MM.1S (cell line): ENCODE results near the gene CCDC28A.

Experiments
- DNase-seq: peaks from one replicate; pipeline ENCODE4 v3.0.0-alpha.2; 2015
- H2AFZ ChIP-seq: fragments of 300-600 bp; sonication (generic); 2 replicates; pipeline ENCODE4 v1.6.0; 2016; ENCODE audit warnings: antibody characterized with exemption, low read length
- H3F3A ChIP-seq: fragments of 300-600 bp; sonication (generic); 2 replicates; pipeline ENCODE4 v1.6.1; 2016; ENCODE audit warnings: mild to moderate bottlenecking, antibody characterized with exemption, low read length, moderate library complexity, mixed read lengths; ENCODE audit not compliant: insufficient read depth
- H3K27ac ChIP-seq: fragments of 300-600 bp; sonication (generic); 2 replicates; pipeline ENCODE4 v1.5.1; 2016; ENCODE audit warnings: mild to moderate bottlenecking, low read length
- H3K27me3 ChIP-seq: fragments of 300-600 bp; sonication (generic); replicated peaks from 2 replicates; pipeline ENCODE4 v1.6.0; 2016; ENCODE audit warnings: low read length; ENCODE audit not compliant: insufficient read depth
- H3K36me3 ChIP-seq: fragments of 300-600 bp; sonication (generic); replicated peaks from 2 replicates; pipeline ENCODE4 v1.6.1; 2016; ENCODE audit warnings: mild to moderate bottlenecking, low read length, mixed read lengths; ENCODE audit not compliant: insufficient read depth
- H3K4me1 ChIP-seq: fragments of 300-600 bp; sonication (generic); 2 replicates; pipeline ENCODE4 v1.6.1; 2016; ENCODE audit warnings: low read length, mixed read lengths
- H3K4me2 ChIP-seq: fragments of 300-600 bp; sonication (generic); 2 replicates; pipeline ENCODE4 v1.6.0; 2016; ENCODE audit warnings: low read depth, low read length
- H3K4me3 ChIP-seq: fragments of 300-600 bp; sonication (generic); 2 replicates; pipeline ENCODE4 v1.5.1; 2016; ENCODE audit warnings: low read length, mixed read lengths
- H3K79me2 ChIP-seq: fragments of 300-600 bp; sonication (generic); 2 replicates; pipeline ENCODE4 v1.6.1; 2016; ENCODE audit warnings: mixed run types, low read length, mixed read lengths
- H3K9ac ChIP-seq: fragments of 300-600 bp; sonication (generic); 2 replicates; pipeline ENCODE4 v1.6.1; 2016; ENCODE audit warnings: low read length, mixed read lengths
- H3K9me2 ChIP-seq: fragments of 300-600 bp; sonication (generic); replicated peaks from 2 replicates; pipeline ENCODE4 v1.6.1; 2016; ENCODE audit warnings: mild to moderate bottlenecking, low read length, mixed read lengths; ENCODE audit not compliant: insufficient read depth
- H3K9me3 ChIP-seq: fragments of 300-600 bp; sonication (generic); replicated peaks from 2 replicates; pipeline ENCODE4 v1.6.1; 2016; ENCODE audit warnings: mild to moderate bottlenecking, low read length, mixed read lengths; ENCODE audit not compliant: insufficient read depth
- H4K20me1 ChIP-seq: fragments of 300-600 bp; sonication (generic); 2 replicates; pipeline ENCODE4 v1.6.1; 2016; ENCODE audit warnings: mild to moderate bottlenecking, low read length, moderate library complexity, mixed read lengths; ENCODE audit not compliant: insufficient read depth
- EZH2 ChIP-seq: fragments of 300-600 bp; sonication (generic); optimal IDR thresholded peaks from 2 replicates; pipeline ENCODE3; 2017; ENCODE audit warnings: low read depth, mild to moderate bottlenecking, antibody characterized with exemption, low read length, mixed read lengths
- EZH2phosphoT487 ChIP-seq: fragments of 300-600 bp; sonication (generic); IDR thresholded peaks from 2 replicates; pipeline ENCODE4 v1.6.1; 2018; ENCODE audit warnings: antibody characterized with exemption, low read length
- TF ChIP-seq, protein P1 (sequence below): fragments of 300-600 bp; sonication (generic); IDR thresholded peaks from 2 replicates; pipeline ENCODE4 v1.5.1; 2016; ENCODE audit warnings: antibody characterized with exemption, low read length, mixed read lengths

Gene CCDC28A

DNA sequence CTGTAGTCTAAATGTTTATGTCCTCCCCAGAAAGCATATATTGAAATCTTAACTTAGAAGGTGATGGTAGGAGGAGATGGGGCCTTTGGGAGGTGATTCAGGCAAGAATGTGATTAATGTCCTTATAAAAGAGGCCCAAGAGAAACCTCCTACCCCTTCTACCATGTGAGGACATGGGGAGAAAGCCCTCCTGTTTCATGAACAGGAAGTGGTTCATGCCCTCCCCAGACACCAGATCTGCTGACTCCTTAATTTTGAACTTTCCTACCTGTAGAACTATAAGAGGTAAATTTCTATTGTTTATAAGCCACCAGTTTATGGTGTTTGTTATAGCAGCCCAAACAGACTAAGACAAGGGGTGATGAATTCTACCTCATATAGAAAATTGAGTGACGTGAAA lies 13.6 kb downstream of the CCDC28A start:
- H3K27ac ChIP-seq = peak overlapping the region; percentile 11; the same call in 1 of the 2 replicates
- H4K20me1 ChIP-seq = no peaks in the 10 kb centered on the region
- peaks cover 15% of the 10 kb centered on the region for H3K4me1 ChIP-seq
- no peak for TF ChIP-seq EZH2
- no peaks in the 10 kb centered on the region for H3F3A ChIP-seq
- no peaks in the 10 kb centered on the region for H3K9me3 ChIP-seq
- H3K9ac ChIP-seq = no peak overlapping the region
- H3K4me3 ChIP-seq = no peak overlapping the region
- H2AFZ ChIP-seq = no peak overlapping the region
- H3K27me3 ChIP-seq = no peaks in the 10 kb centered on the region
- no peaks in the 10 kb centered on the region for H3K79me2 ChIP-seq
- H3K4me2 ChIP-seq = no peak overlapping the region
- no peaks in the 10 kb centered on the region for H3K9me2 ChIP-seq
- peak; percentile 70 for DNase-seq
- H3K36me3 ChIP-seq = no peaks in the 10 kb centered on the region

DNA sequence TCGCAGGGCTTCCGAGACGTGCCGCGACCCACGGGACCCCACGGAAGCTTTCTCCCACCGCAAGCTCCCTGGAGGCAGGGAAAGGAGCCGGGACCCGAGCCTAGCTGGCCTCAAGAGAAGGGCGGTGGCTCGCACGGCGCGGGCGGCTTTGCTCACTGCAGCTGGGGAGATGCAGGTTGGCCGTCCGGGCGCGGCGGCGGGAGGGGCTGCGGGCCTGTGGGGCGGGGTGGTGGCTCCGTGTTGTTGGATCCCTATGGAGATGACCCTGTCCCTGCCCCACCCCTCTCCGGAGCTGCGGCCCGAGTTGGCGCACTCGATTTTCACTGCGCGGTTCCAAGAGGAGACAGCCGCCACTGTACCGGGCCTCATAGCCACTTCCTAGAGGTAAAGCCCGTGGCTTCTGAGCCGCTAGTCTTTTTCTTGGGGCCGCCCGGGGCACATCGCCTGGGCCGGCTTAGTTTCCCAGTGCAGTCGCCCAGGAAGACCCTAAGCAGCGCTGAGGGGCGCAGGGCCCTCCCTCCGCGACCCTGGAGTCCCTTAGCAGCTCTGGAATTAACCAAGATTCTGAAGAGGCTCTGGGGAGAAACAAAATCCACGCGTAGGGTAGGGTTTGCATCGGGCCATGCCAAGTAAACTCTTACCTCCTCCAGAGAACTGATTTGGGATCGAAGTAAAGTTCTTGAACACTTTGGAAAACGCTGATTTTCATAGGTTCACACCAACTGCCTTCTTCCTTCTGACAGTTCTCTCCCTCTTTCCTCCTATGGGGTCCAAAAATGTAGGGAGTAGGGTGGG lies 22.4 kb downstream of the CCDC28A start, which contains the start of gene ECT2L:
Gene ECT2L (plus strand): TSS at position 279 of the 795 bp plus-strand sequence. CDS start 17,188 bp downstream, outside the sequence.
- H3K9me3 ChIP-seq = no peaks in the 10 kb centered on the region
- H3F3A ChIP-seq = no peaks in the 10 kb centered on the region
- no peaks in the 10 kb centered on the region for H3K27me3 ChIP-seq
- H3K36me3 ChIP-seq = no peaks in the 10 kb centered on the region
- no peaks in the 10 kb centered on the region for H3K4me1 ChIP-seq
- H3K9me2 ChIP-seq = no peaks in the 10 kb centered on the region
- no peak for DNase-seq
- no peak within 1 kb of the TSS for H3K27ac ChIP-seq
- H3K4me3 ChIP-seq = no peak within 1 kb of the TSS
- H4K20me1 ChIP-seq = no peaks in the 10 kb centered on the region
- no peak within 1 kb of the TSS for H3K9ac ChIP-seq
- no peak within 1 kb of the TSS for H2AFZ ChIP-seq
- H3K4me2 ChIP-seq = no peak within 1 kb of the TSS
- no peaks in the 10 kb centered on the region for H3K79me2 ChIP-seq
- TF ChIP-seq EZH2phosphoT487 (no peak), EZH2 (no peak)
- TF ChIP-seq, protein P1, sequence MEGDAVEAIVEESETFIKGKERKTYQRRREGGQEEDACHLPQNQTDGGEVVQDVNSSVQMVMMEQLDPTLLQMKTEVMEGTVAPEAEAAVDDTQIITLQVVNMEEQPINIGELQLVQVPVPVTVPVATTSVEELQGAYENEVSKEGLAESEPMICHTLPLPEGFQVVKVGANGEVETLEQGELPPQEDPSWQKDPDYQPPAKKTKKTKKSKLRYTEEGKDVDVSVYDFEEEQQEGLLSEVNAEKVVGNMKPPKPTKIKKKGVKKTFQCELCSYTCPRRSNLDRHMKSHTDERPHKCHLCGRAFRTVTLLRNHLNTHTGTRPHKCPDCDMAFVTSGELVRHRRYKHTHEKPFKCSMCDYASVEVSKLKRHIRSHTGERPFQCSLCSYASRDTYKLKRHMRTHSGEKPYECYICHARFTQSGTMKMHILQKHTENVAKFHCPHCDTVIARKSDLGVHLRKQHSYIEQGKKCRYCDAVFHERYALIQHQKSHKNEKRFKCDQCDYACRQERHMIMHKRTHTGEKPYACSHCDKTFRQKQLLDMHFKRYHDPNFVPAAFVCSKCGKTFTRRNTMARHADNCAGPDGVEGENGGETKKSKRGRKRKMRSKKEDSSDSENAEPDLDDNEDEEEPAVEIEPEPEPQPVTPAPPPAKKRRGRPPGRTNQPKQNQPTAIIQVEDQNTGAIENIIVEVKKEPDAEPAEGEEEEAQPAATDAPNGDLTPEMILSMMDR = no peak

DNA sequence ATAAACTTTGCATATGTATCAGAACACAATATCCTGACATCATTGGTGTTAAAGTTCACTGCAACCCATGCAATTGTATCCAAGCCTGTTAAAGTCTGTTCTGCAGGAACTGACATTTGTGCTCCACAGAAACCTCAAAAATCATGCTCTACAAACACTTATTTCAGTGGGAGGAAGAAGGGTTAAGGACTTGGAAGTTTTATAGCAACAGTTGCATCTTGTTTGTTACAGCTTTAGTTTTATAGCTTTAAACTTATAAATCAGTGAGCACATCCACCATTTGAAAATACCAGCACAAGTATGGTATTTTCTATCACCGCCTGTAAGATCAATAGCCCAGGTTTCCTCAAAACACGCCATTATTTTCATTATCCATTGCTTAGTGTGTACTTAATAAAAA lies 23.2 kb downstream of the CCDC28A start:
- Histone ChIP-seq H3K27me3 (no peaks in the 10 kb centered on the region), H3K4me3 (no peak overlapping the region), H2AFZ (no peak overlapping the region), H3K9me3 (no peaks in the 10 kb centered on the region), H3K36me3 (no peaks in the 10 kb centered on the region), H3K4me1 (no peaks in the 10 kb centered on the region), H3F3A (no peaks in the 10 kb centered on the region), H3K9me2 (no peaks in the 10 kb centered on the region), H3K9ac (no peak overlapping the region), H4K20me1 (no peaks in the 10 kb centered on the region), H3K27ac (no peak overlapping the region), H3K4me2 (no peak overlapping the region), H3K79me2 (no peaks in the 10 kb centered on the region)
- TF ChIP-seq EZH2phosphoT487 = no peak
- no peak for TF ChIP-seq EZH2
- TF ChIP-seq, protein P1 = no peak
- DNase-seq = no peak
